ENCODE data around the gene RPGRIP1. TPM values are rescaled to one million over a fixed set of nuclear protein-coding genes. Genes with fewer than 3 reads are reported as not detected.

The RPGRIP1 gene
- total RNA-seq, 1 experiment from 2014 or later = 0.07 TPM

- no peaks in the 10 kb centered on the region; the same call in 1 of the 2 replicates for H3K27me3 Mint-ChIP-seq (ENCODE audit: low read depth)
- H4K20me1 ChIP-seq (ENCODE audit: control insufficient read depth, insufficient read depth, insufficient read length) = no peaks in the 10 kb centered on the region
- WGBS (ENCODE audit: extremely low coverage, insufficient read length, low lambda C conversion rate) = no CpG with 5 or more reads among the region's 1 CpG
These were observed 38.6 kb upstream of the RPGRIP1 start for GRCh38 chr14:21241218-21241819.

More at GRCh38 chr14:21241218-21241819, 38.6 kb upstream of the RPGRIP1 start:
- Histone ChIP-seq H2BK20ac (ENCODE audit: low read depth, low read length, poor library complexity, severe bottlenecking) (no peak overlapping the region), H3K23me2 (ENCODE audit: insufficient read length, low read depth, low read length, poor library complexity, severe bottlenecking) (no peaks in the 10 kb centered on the region), H3T11ph (ENCODE audit: low read length) (no peak overlapping the region), H3K27ac (ENCODE audit: insufficient read length, low read depth, low read length) (no peak overlapping the region), H4K91ac (ENCODE audit: insufficient read length, low read depth, low read length) (no peak overlapping the region), H3K9ac (ENCODE audit: extremely low read depth, insufficient read length, low read length) (no peak overlapping the region), H2BK15ac (ENCODE audit: low read depth, low read length) (no peak overlapping the region), H3K23ac (ENCODE audit: insufficient read length, low read depth, low read length) (no peak overlapping the region), H3K4me2 (ENCODE audit: insufficient read depth, insufficient read length, low read length) (no peak overlapping the region), H3K18ac (ENCODE audit: insufficient read length, low read depth, low read length) (no peak overlapping the region), H3K4me1 (ENCODE audit: insufficient read depth, low read length) (no peaks in the 10 kb centered on the region; the same call in 1 of the 2 replicates), H2BK12ac (ENCODE audit: insufficient read length, low read depth, low read length) (no peak overlapping the region), H2BK120ac (ENCODE audit: low read depth, low read length, poor library complexity, severe bottlenecking) (no peak overlapping the region), H3K79me1 (ENCODE audit: insufficient read depth, low read depth, low read length, poor library complexity, severe bottlenecking) (peaks cover 3% of the 10 kb centered on the region), H4K8ac (replicated peaks; ENCODE audit: insufficient read length, low read depth, low read length) (no peak overlapping the region), H2AK5ac (ENCODE audit: insufficient read length, low read length) (no peak overlapping the region), H3K79me2 (ENCODE audit: insufficient read depth, low read length) (peaks cover 81% of the 10 kb centered on the region; the same call in 1 of the 2 replicates), H2BK5ac (ENCODE audit: insufficient read length, low read length) (no peak overlapping the region), H4K5ac (ENCODE audit: insufficient read length, low read depth, low read length) (no peak overlapping the region), H3K14ac (ENCODE audit: insufficient read depth, low read length) (no peak overlapping the region), H3K9me3 (ENCODE audit: control insufficient read depth, low read depth, low read length) (no peaks in the 10 kb centered on the region), H2AFZ (ENCODE audit: low read length) (no peak overlapping the region), H3K27me3 (ENCODE audit: insufficient read depth, low read length) (no peaks in the 10 kb centered on the region), H3K56ac (ENCODE audit: insufficient read length, low read depth, low read length) (no peak overlapping the region), H3K4ac (ENCODE audit: low read depth, low read length) (no peak overlapping the region)
- Mint-ChIP-seq H3K4me3 (no peak overlapping the region), H3K27ac (peak overlapping the region in 2 of 3 experiments; percentile 48 to 80; a peak in 2 of 7 replicates), H3K36me3 (ENCODE audit: insufficient read depth in 1 of 3, low read depth in 3 of 3) (peaks cover 24 to 77% (median 72%) of the 10 kb centered on the region in 3 experiments), H3K4me1 (peaks cover 8 to 41% of the 10 kb centered on the region in 2 experiments), H3K9me3 (no peaks in the 10 kb centered on the region)
- TF ChIP-seq, protein P1, sequence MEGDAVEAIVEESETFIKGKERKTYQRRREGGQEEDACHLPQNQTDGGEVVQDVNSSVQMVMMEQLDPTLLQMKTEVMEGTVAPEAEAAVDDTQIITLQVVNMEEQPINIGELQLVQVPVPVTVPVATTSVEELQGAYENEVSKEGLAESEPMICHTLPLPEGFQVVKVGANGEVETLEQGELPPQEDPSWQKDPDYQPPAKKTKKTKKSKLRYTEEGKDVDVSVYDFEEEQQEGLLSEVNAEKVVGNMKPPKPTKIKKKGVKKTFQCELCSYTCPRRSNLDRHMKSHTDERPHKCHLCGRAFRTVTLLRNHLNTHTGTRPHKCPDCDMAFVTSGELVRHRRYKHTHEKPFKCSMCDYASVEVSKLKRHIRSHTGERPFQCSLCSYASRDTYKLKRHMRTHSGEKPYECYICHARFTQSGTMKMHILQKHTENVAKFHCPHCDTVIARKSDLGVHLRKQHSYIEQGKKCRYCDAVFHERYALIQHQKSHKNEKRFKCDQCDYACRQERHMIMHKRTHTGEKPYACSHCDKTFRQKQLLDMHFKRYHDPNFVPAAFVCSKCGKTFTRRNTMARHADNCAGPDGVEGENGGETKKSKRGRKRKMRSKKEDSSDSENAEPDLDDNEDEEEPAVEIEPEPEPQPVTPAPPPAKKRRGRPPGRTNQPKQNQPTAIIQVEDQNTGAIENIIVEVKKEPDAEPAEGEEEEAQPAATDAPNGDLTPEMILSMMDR (conservative IDR thresholded peaks at IDR 0.05) = peak; percentile 64
- DNase-seq = no peak
